ENCODE data around the gene H19.

The H19 gene

GRCh38 chr11:1946812-1947484 is 50.7 kb downstream of the H19 start, which contains the start of gene MRPL23:
Gene MRPL23 (plus strand): TSS chr11:1947332. CDS start chr11:1947363, 31 bp downstream.
- no peak for DNase-seq
